WERI-Rb-1 (cell line): ENCODE data around the gene PCSK1.
"Not testable (repeated sequence)": the region's sequence is repeated elsewhere in the genome, so short reads cannot be mapped to it uniquely, and the experiment has no call there.

Experiments used
- DNase-seq: peaks from one replicate; pipeline ENCODE4 v3.0.0-alpha.2; 2020
- H3K27ac ChIP-seq: fragments of 250-450 bp; sonication (Bioruptor Pico); 2 replicates; pipeline ENCODE4 v1.5.1; 2020; ENCODE audit warnings: mild to moderate bottlenecking, moderate library complexity
- H3K27me3 ChIP-seq: fragments of 250-450 bp; sonication (Bioruptor Pico); 2 replicates; pipeline ENCODE4 v1.5.1; 2021; ENCODE audit warnings: mild to moderate bottlenecking, low read depth, moderate library complexity; ENCODE audit not compliant: insufficient read depth, severe bottlenecking
- H3K36me3 ChIP-seq: fragments of 250-450 bp; sonication (Bioruptor Pico); 2 replicates; pipeline ENCODE4 v1.5.1; 2020; ENCODE audit warnings: mild to moderate bottlenecking, moderate library complexity
- H3K4me3 ChIP-seq: 2 replicates; pipeline ENCODE4 v1.5.1; 2011; ENCODE audit warnings: low read depth, mild to moderate bottlenecking, control low read depth, low read length
- H3K9me3 ChIP-seq: fragments of 250-450 bp; sonication (Bioruptor Pico); 2 replicates; pipeline ENCODE4 v1.5.1; 2021; ENCODE audit warnings: mild to moderate bottlenecking, moderate library complexity; ENCODE audit not compliant: severe bottlenecking
- CTCF ChIP-seq: IDR thresholded peaks from 2 replicates; pipeline ENCODE4 v1.5.1; 2011; ENCODE audit warnings: low read depth, mild to moderate bottlenecking, control low read depth, inconsistent platforms, low read length

Gene PCSK1

GRCh38 chr5:96377167-96377566 lies 55.9 kb downstream of the PCSK1 start:
- H3K27me3 ChIP-seq: no peaks in the 10 kb centered on the region
- no peak overlapping the region for H3K27ac ChIP-seq
- DNase-seq: no peak
- H3K9me3 ChIP-seq: no peaks in the 10 kb centered on the region
- no peak overlapping the region for H3K4me3 ChIP-seq
- H3K36me3 ChIP-seq: no peaks in the 10 kb centered on the region
- TF ChIP-seq CTCF: no peak

DNA sequence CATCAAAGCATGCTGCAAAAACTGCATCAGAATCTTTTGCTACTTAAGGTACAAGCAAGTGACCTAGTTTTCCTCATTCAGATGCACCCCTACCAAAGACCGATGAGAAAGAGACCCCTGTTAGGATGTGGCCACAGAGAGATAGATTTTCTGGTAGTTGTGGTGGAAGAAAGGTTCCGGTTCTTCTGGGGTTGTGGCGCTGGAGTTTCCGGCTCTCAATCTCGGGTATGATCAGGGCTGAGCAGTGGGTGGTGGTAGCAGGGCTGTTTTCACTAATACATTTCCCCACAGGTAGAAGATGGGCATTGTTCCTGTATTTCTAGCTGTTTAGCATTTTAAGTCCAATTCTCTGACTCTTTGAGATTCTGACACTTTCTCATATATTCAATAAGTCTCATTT lies 58.4 kb downstream of the PCSK1 start:
- Histone ChIP-seq H3K9me3 (no peaks in the 10 kb centered on the region), H3K27ac (no peak overlapping the region), H3K4me3 (no peak overlapping the region), H3K27me3 (no peaks in the 10 kb centered on the region), H3K36me3 (no peaks in the 10 kb centered on the region)
- no peak for DNase-seq
- TF ChIP-seq CTCF: no peak

GRCh38 chr5:96373381-96373733 lies 59.7 kb downstream of the PCSK1 start:
- Histone ChIP-seq H3K4me3 (no peak overlapping the region), H3K9me3 (no peaks in the 10 kb centered on the region), H3K27ac (no peak overlapping the region), H3K36me3 (no peaks in the 10 kb centered on the region), H3K27me3 (no peaks in the 10 kb centered on the region)
- no peak for DNase-seq
- no peak for TF ChIP-seq CTCF

DNA sequence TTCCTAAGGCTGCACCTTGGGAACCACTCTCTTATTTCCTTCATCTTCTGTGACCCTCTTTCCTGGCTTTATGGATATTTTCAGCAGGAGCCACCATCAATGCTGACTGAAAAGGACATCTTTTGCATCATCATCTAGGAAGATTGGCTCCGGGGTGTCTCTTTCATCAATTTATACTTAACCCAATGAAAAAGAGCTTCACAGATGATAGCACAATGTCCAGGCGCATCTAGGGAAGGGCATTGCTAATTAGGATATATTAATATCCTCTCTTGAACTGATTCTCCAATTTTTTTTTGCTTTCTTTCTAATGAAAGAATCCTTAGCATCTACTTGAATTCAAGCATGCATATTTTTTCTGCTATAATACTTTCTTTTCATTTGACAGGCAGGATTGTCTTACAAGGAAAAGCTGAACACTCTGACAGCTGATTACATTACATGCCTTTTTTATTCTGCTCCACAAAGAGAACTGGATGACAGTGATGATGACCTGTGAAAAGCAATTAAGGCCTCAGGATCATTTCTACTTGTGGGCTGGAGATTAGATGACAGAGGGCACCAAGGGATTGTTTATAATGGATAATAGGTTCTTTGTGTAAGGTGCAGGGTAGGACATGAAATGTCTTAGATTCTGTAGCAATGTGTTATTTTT lies 60.2 kb downstream of the PCSK1 start:
- Histone ChIP-seq H3K27me3 (no peaks in the 10 kb centered on the region), H3K27ac (no peak overlapping the region), H3K4me3 (no peak overlapping the region), H3K36me3 (no peaks in the 10 kb centered on the region), H3K9me3 (no peaks in the 10 kb centered on the region)
- no peak for TF ChIP-seq CTCF
- DNase-seq: no peak

DNA sequence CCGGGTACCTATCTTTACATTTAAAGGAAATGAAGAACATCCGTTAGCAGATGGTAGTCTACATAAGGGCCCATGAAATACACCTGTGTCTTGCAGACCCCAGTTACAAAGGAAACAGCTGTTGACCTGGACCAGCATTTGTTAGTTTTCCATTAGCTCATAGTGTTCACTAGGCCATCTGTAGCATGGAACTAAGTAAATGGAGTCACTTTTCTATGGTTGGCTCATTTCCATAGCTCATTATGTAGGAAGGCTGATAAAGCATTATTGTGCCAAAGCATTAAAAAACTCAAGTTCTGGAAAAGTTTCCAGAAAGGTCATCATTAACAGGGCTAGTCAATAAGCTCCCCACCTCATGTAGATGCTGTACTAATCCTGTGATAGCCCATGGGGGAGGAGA lies 62.1 kb downstream of the PCSK1 start:
- no peak for TF ChIP-seq CTCF
- no peaks in the 10 kb centered on the region for H3K27me3 ChIP-seq

DNA sequence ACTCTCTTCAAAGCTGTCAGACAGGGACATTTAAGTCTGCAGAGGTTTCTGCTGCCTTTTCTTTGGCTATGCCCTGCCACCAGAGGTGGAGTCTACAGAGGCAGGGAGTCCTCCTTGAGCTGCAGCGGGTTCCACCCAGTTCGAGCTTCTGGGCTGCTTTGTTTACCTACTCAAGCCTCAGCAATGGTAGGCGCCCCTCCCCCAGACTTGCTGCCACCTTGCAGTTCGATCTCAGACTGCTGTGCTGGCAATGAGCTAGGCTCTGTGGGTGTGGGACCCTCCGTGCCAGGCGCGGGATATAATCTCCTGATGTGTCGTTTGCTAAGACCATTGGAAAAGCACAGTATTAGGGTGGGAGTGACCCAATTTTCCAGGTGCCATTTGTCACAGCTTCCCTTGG lies 65.7 kb downstream of the PCSK1 start:
- H3K27ac ChIP-seq, H3K9me3 ChIP-seq, H3K36me3 ChIP-seq, DNase-seq, H3K27me3 ChIP-seq, H3K4me3 ChIP-seq: not testable (repeated sequence)

More for the DNA sequence above, 62.1 kb downstream of the PCSK1 start:
- no peak for DNase-seq
- Histone ChIP-seq H3K9me3 (no peaks in the 10 kb centered on the region), H3K4me3 (no peak overlapping the region), H3K36me3 (no peaks in the 10 kb centered on the region), H3K27ac (no peak overlapping the region)
